A549 (cell line): ENCODE results near the gene DXO.

ENCODE experiments used
- BHLHE40 ChIP-seq: IDR thresholded peaks from 2 replicates; pipeline ENCODE4 v1.6.1; 2012; ENCODE audit warnings: low read depth, low read length, inconsistent platforms
- CBX2 ChIP-seq: fragments of 200-600 bp; sonication (generic); IDR thresholded peaks from 2 replicates; pipeline ENCODE4 v1.6.1; 2016; ENCODE audit warnings: low read depth, mild to moderate bottlenecking, borderline replicate concordance
- CTCF ChIP-seq: fragments of >200 bp; sonication (Bioruptor Twin); formaldehyde crosslinking; IDR thresholded peaks from 3 replicates; pipeline ENCODE4 v1.5.1; 2016
- EHMT2 ChIP-seq: fragments of 200-600 bp; sonication (generic); IDR thresholded peaks from 2 replicates; pipeline ENCODE4 v1.6.1; 2016; ENCODE audit warnings: antibody characterized with exemption, low read depth, mild to moderate bottlenecking, moderate library complexity
- EP300 ChIP-seq, 2 experiments: fragments of >200 bp; sonication (Bioruptor Twin); formaldehyde crosslinking; IDR thresholded peaks; 2 replicates in 1 of 2; 3 replicates in 1 of 2; pipeline ENCODE4 v1.6.1; 2016 to 2017
- MAX ChIP-seq: IDR thresholded peaks from 2 replicates; pipeline ENCODE4 v1.6.1; 2012
- NFE2L2 ChIP-seq: fragments of 150-350 bp; conservative IDR thresholded peaks from 2 replicates; pipeline ENCODE4 v1.6.1; 2014; ENCODE audit warnings: low read length
- REST ChIP-seq: fragments of 200-600 bp; sonication (generic); IDR thresholded peaks from 2 replicates; pipeline ENCODE4 v1.6.1; 2016; ENCODE audit warnings: antibody characterized with exemption, mild to moderate bottlenecking, moderate library complexity
- RFX5 ChIP-seq: fragments of 450-650 bp; IDR thresholded peaks from 2 replicates; pipeline ENCODE4 v1.7.1; 2014; ENCODE audit warnings: antibody characterized with exemption, mild to moderate bottlenecking, moderate library complexity

- no peak for TF ChIP-seq CTCF
- TF ChIP-seq RFX5, result no peak
- TF ChIP-seq CBX2, result no peak
- no peak for TF ChIP-seq EHMT2
- TF ChIP-seq REST, result no peak
- no peak for TF ChIP-seq EP300 (IDR thresholded peaks at IDR 0.05)
- no peak for TF ChIP-seq MAX
- TF ChIP-seq NFE2L2, result no peak
- no peak for TF ChIP-seq BHLHE40
These were observed 25.5 kb downstream of the DXO start for GRCh38 chr6:31946370-31946885.
